Measurements from ENCODE around the gene GSX1. TPM values are rescaled to one million over a fixed set of nuclear protein-coding genes. Genes with fewer than 3 reads are reported as not detected.

The GSX1 gene
- total and polyA plus RNA-seq, 2 donors (not counting 3 experiments of a cell fraction or from before 2014, with no cell fraction given) = not detected

GRCh38 chr13:27795718-27796019 lies 3.4 kb downstream of the GSX1 start:
- Histone ChIP-seq H3K9me1 (replicated peaks; ENCODE audit: control insufficient read depth, extremely low read depth, insufficient read depth, low read length) (no peaks in the 10 kb centered on the region), H3K27ac (ENCODE audit: insufficient read depth, low read depth, low read length) (no peak overlapping the region), H3K4me1 (ENCODE audit: control insufficient read depth, extremely low read depth, insufficient read depth, low read length) (no peaks in the 10 kb centered on the region), H3K9me3 (replicated peaks; ENCODE audit: control insufficient read depth, insufficient read depth, low read length) (no peaks in the 10 kb centered on the region), H3K36me3 (ENCODE audit: control insufficient read depth in 2 of 2, extremely low read depth in 1 of 2, insufficient read depth in 2 of 2, low read length in 2 of 2) (no peaks in the 10 kb centered on the region), H3K9ac (replicated peaks; ENCODE audit: extremely low read depth, insufficient read depth, low read length) (no peak overlapping the region), H3K79me2 (ENCODE audit: control insufficient read depth, insufficient read depth, low read length) (no peaks in the 10 kb centered on the region), H2AFZ (ENCODE audit: low read depth, low read length) (no peak overlapping the region), H3K4me3 (replicated peaks in 1 of 3; ENCODE audit: insufficient read depth in 1 of 3, low read depth in 1 of 3, low read length in 3 of 3) (no peak overlapping the region), H3K27me3 (ENCODE audit: control insufficient read depth in 2 of 2, insufficient read depth in 2 of 2, low read length in 2 of 2) (peaks cover 78 to 89% of the 10 kb centered on the region in 2 experiments), H3K4me2 (ENCODE audit: insufficient read depth, low read length) (no peak overlapping the region), H4K20me1 (replicated peaks; ENCODE audit: control insufficient read depth, extremely low read depth, insufficient read depth, low read length) (no peaks in the 10 kb centered on the region)
- FAIRE-seq (no peak), DNase-seq (ENCODE audit: low read depth, low spot score) (no peak)
- BruUV-seq (replicated peaks) = no TSS peak
- TF ChIP-seq POLR2A (IDR thresholded peaks at IDR 0.05; ENCODE audit: low read depth, low read length) = no peak
- TF ChIP-seq MAX (IDR thresholded peaks at IDR 0.05; ENCODE audit: insufficient read depth, insufficient read length) = no peak
- no peak for TF ChIP-seq JUN (IDR thresholded peaks at IDR 0.05; ENCODE audit: borderline replicate concordance, insufficient read depth, insufficient read length, low read depth)
- no peak for TF ChIP-seq CTCF (IDR thresholded peaks at IDR 0.05; ENCODE audit: extremely low read depth in 1 of 2, insufficient read depth in 1 of 2, low read depth in 1 of 2, low read length in 2 of 2)
- no peak for TF ChIP-seq GATA2 (IDR thresholded peaks at IDR 0.05; ENCODE audit: insufficient read depth, insufficient read length, low read depth, low read length)
- TF ChIP-seq MYC (IDR thresholded peaks at IDR 0.05; ENCODE audit: low read depth, low read length) = no peak
- TF ChIP-seq POLR2AphosphoS5 (IDR thresholded peaks at IDR 0.05; ENCODE audit: insufficient read depth, low read depth, low read length) = no peak
- no peak for TF ChIP-seq EZH2 (IDR thresholded peaks at IDR 0.05; ENCODE audit: borderline replicate concordance, low read depth, low read length, severe bottlenecking)
- no peak for TF ChIP-seq FOS (IDR thresholded peaks at IDR 0.05; ENCODE audit: borderline replicate concordance, insufficient read depth, low read length)
- intact Hi-C loops (cut with micrococcal nuclease) = loop anchor here (10.0 kb wide), 1 partner anchor 171 kb away; the partner anchor contains the start of genes LNX2 and POLR1D
- dilution Hi-C loops (cut with MboI; ENCODE audit: extremely low pct_ligation_motif_present, low sequenced_read_pairs) = no loop called here
- ChIA-PET POLR2A (no interaction called here), CTCF (interaction anchor here (1.2 to 1.4 kb wide), 2 partner anchors 9 to 31 kb away, joined by 3 to 7 read pairs; no protein-coding TSS in a partner anchor)

Measured in endothelial cell of umbilical vein (primary cell).